GM23338 (cell line): Measurements from ENCODE around the gene PRR14L. TPM values are rescaled to one million over a fixed set of nuclear protein-coding genes. Genes with fewer than 3 reads are reported as not detected.
"Not testable (repeated sequence)": the region's sequence is repeated elsewhere in the genome, so short reads cannot be mapped to it uniquely, and the experiment has no call there.

Source experiments
- ATAC-seq: fragments of 200-7000 bp; cut with Tn5 transposase; 3 replicates; pipeline ENCODE4 v1.9.1; 2020
- DNase-seq: peaks from one replicate; pipeline ENCODE4 v3.0.0-alpha.2; 2015; ENCODE audit warnings: low spot score
- H2AFZ ChIP-seq: fragments of 200-600 bp; sonication (generic); 2 replicates; pipeline ENCODE4 v1.8.0; 2016; ENCODE audit warnings: antibody characterized with exemption, mild to moderate bottlenecking, moderate library complexity
- H3F3A ChIP-seq: fragments of 200-600 bp; sonication (generic); replicated peaks from 2 replicates; pipeline ENCODE4 v1.8.0; 2017; ENCODE audit warnings: antibody characterized with exemption, mixed run types, low read depth
- H3K27ac ChIP-seq: fragments of 200-600 bp; sonication (generic); 2 replicates; pipeline ENCODE4 v1.6.1; 2016; ENCODE audit warnings: low read depth
- H3K27me3 ChIP-seq: fragments of 200-600 bp; sonication (generic); 2 replicates; pipeline ENCODE4 v1.8.0; 2016; ENCODE audit warnings: mild to moderate bottlenecking, mixed run types, moderate library complexity; ENCODE audit not compliant: insufficient read depth
- H3K36me3 ChIP-seq: fragments of 200-600 bp; sonication (generic); 2 replicates; pipeline ENCODE4 v1.8.0; 2016; ENCODE audit warnings: mild to moderate bottlenecking; ENCODE audit not compliant: insufficient read depth
- H3K4me1 ChIP-seq: fragments of 200-600 bp; sonication (generic); 2 replicates; pipeline ENCODE4 v1.8.0; 2016; ENCODE audit warnings: mild to moderate bottlenecking, moderate library complexity; ENCODE audit not compliant: insufficient read depth
- H3K4me2 ChIP-seq: fragments of 200-600 bp; sonication (generic); 2 replicates; pipeline ENCODE4 v1.7.1; 2017; ENCODE audit warnings: mixed run types
- H3K4me3 ChIP-seq: fragments of 200-600 bp; sonication (generic); 2 replicates; pipeline ENCODE4 v1.6.1; 2016; ENCODE audit warnings: mixed run types
- H3K79me2 ChIP-seq: fragments of 200-600 bp; sonication (generic); replicated peaks from 2 replicates; pipeline ENCODE4 v1.8.0; 2017; ENCODE audit warnings: mild to moderate bottlenecking; ENCODE audit not compliant: insufficient read depth
- H3K9me2 ChIP-seq: fragments of 200-600 bp; sonication (generic); 2 replicates; pipeline ENCODE4 v1.8.0; 2017; ENCODE audit not compliant: insufficient read depth
- H4K20me1 ChIP-seq: fragments of 200-600 bp; sonication (generic); replicated peaks from 2 replicates; pipeline ENCODE4 v1.8.0; 2017; ENCODE audit warnings: mild to moderate bottlenecking; ENCODE audit not compliant: insufficient read depth
- H3K27ac Mint-ChIP-seq: 2 replicates; pipeline ENCODE4 v1.8.0; 2020; ENCODE audit warnings: inconsistent platforms, mild to moderate bottlenecking, moderate library complexity, mixed read lengths
- H3K27me3 Mint-ChIP-seq: 3 replicates; pipeline ENCODE4 v1.8.0; 2022; ENCODE audit warnings: low read depth, mild to moderate bottlenecking, moderate library complexity, mixed read lengths, inconsistent platforms; ENCODE audit not compliant: insufficient read depth, poor library complexity
- H3K36me3 Mint-ChIP-seq: 3 replicates; pipeline ENCODE4 v1.8.0; 2021; ENCODE audit warnings: low read depth, mild to moderate bottlenecking, inconsistent platforms, moderate library complexity, mixed read lengths
- H3K4me1 Mint-ChIP-seq: 3 replicates; pipeline ENCODE4 v1.8.0; 2020; ENCODE audit warnings: mild to moderate bottlenecking, inconsistent platforms, mixed read lengths
- H3K4me3 Mint-ChIP-seq: 3 replicates; pipeline ENCODE4 v1.8.0; 2021; ENCODE audit warnings: moderate library complexity, mild to moderate bottlenecking, inconsistent platforms, mixed read lengths
- H3K9me3 Mint-ChIP-seq: 3 replicates; pipeline ENCODE4 v1.8.0; 2020; ENCODE audit warnings: moderate library complexity, mild to moderate bottlenecking, inconsistent platforms, mixed read lengths
- CREB1 ChIP-seq: fragments of 250-450 bp; sonication (Bioruptor Pico); IDR thresholded peaks from 2 replicates; pipeline ENCODE4 v1.5.0; 2020; ENCODE audit warnings: low read depth, mild to moderate bottlenecking, moderate library complexity
- EZH2 ChIP-seq: fragments of 200-600 bp; sonication (generic); IDR thresholded peaks from one replicate; pipeline ENCODE4 v1.8.0; 2017; ENCODE audit warnings: antibody characterized with exemption, mild to moderate bottlenecking, low read depth; ENCODE audit not compliant: unreplicated experiment
- NANOG ChIP-seq: IDR thresholded peaks from 2 replicates; pipeline ENCODE4 v1.6.1; 2016; ENCODE audit warnings: antibody characterized with exemption, borderline replicate concordance
- POLR2AphosphoS5 ChIP-seq: IDR thresholded peaks from 2 replicates; pipeline ENCODE4 v1.6.1; 2016; ENCODE audit warnings: antibody characterized with exemption, low read depth
- STAT1 ChIP-seq: IDR thresholded peaks from one replicate; pipeline ENCODE4 v1.6.1; 2016; ENCODE audit warnings: antibody characterized with exemption; ENCODE audit not compliant: unreplicated experiment
- ZNF114 ChIP-seq: fragments of 250-450 bp; sonication (Bioruptor Pico); IDR thresholded peaks from 2 replicates; pipeline ENCODE4 v1.5.0; 2020; ENCODE audit warnings: mild to moderate bottlenecking, moderate library complexity
- ZNF331 ChIP-seq: fragments of 250-450 bp; sonication (Bioruptor Pico); IDR thresholded peaks from 2 replicates; pipeline ENCODE4 v1.5.0; 2020; ENCODE audit warnings: low read depth, mild to moderate bottlenecking, moderate library complexity
- polyA plus RNA-seq: library from polyadenylated mRNA; unstranded; fragments of >200 nt; fragmentation: Nextera tagmentation; extraction: Ambion mirVana; gene quantifications from 2 replicates; pipeline ENCODE4 v1.2.1, GENCODE V29; 2016
- total RNA-seq: library from RNA; depleted of rRNA; stranded (reverse); fragments of >200 nt; shearing (Covaris generic); gene quantifications from 2 replicates; pipeline ENCODE4 v1.2.3, GENCODE V29; 2014
- TF ChIP-seq, protein P1 (sequence below): IDR thresholded peaks from 2 replicates; pipeline ENCODE4 v1.6.1; 2016; ENCODE audit warnings: antibody characterized with exemption

Gene PRR14L
- total and polyA plus RNA-seq, 2 experiments from 2014 or later, result 46.3 to 54.0 TPM

DNA sequence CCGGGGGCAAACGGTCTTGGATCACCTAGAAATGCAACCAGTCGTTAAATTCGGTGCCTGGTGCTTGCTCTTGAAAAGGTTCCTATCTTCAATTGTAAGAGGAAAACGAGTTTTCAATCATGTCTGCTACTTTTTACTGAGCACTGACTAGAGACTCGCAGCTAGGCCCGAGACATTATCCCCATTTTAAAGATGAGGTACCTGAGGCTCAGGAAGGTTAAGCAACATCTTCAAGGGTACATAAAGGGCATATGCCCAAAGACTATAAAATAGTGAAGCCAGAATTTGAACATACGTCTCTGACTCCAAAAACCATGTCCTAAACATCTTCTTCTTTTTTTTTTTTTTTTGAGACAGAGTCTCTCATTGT is 87.3 kb downstream of the PRR14L start:
- Histone ChIP-seq H3F3A (no peaks in the 10 kb centered on the region), H4K20me1 (peaks cover 4% of the 10 kb centered on the region; the same call in 1 of the 2 replicates), H3K4me3 (peak overlapping the region; percentile 98), H3K79me2 (peaks cover 44% of the 10 kb centered on the region), H3K27ac (peak overlapping the region; percentile 46), H2AFZ (peak overlapping the region; percentile 4; the same call in 1 of the 2 replicates), H3K27me3 (no peaks in the 10 kb centered on the region), H3K4me2 (peak overlapping the region; percentile 89), H3K9me2 (no peaks in the 10 kb centered on the region), H3K4me1 (peaks cover 8% of the 10 kb centered on the region; the same call in 1 of the 2 replicates), H3K36me3 (no peaks in the 10 kb centered on the region)
- no peaks in the 10 kb centered on the region for H3K36me3 Mint-ChIP-seq
- no peak for TF ChIP-seq STAT1
- no peak for TF ChIP-seq NANOG
- peak overlapping the region; percentile 98 for H3K4me3 Mint-ChIP-seq
- H3K27ac Mint-ChIP-seq, result peak overlapping the region; percentile 98
- peaks cover 15% of the 10 kb centered on the region for H3K27me3 Mint-ChIP-seq
- ATAC-seq, result no peak
- no peaks in the 10 kb centered on the region; the same call in 2 of the 3 replicates for H3K9me3 Mint-ChIP-seq
- H3K4me1 Mint-ChIP-seq, result peaks cover 10% of the 10 kb centered on the region; the same call in 2 of the 3 replicates
- no peak for DNase-seq

DNA sequence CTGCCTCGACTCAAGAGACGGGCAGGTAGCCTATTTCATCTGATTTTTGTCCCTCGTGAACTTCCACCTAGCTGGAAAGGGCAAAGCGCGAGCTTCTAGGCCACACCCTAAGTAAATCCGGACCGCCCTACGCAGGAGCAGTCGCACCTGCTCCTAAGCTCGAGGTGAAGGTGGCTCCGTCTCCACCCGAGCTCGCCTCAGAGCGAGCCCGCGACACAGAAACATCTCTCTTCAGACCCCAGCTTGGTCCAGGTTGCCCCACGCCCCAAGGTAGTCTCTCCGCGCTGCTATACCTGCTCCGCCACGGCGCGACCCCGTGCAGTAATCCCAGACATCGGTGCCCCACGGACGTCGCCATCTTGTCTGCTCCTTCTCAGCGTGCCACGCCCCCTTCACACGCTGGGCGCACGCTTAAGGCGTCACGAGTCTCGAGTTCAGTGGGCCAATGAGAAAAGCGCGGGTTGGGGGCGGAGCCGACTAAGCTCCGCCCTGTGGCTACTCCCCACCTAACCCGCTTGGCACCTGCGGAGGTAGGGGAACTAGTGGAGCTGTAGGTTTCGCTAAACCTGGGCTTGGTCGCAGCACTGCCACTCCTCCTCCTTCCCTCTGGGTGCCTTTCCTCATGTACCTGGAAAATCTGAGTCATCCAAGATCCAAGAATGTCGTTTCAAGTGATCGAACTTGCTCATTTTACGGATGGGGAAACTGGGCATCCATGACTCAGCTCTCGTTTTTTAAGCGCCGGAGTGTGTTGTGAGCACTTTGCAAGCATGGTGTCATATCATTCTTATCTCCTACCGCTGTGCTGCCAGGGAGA is 87.9 kb downstream of the PRR14L start, which contains the start of gene PISD:
TSS of gene PISD (minus strand) at position 365 of the 817 bp plus-strand sequence. CDS start at position 358, 7 bp downstream.
- peak within 1 kb of the TSS; percentile 98 for H3K4me3 Mint-ChIP-seq
- Histone ChIP-seq H3K27ac (peak within 1 kb of the TSS; percentile 53), H3K9me2 (no peaks in the 10 kb centered on the region), H3K79me2 (peaks cover 50% of the 10 kb centered on the region), H2AFZ (peak within 1 kb of the TSS; percentile 72; the same call in 1 of the 2 replicates), H3K4me2 (peak within 1 kb of the TSS; percentile 89), H3K36me3 (no peaks in the 10 kb centered on the region), H3F3A (no peaks in the 10 kb centered on the region), H3K4me1 (peaks cover 8% of the 10 kb centered on the region; the same call in 1 of the 2 replicates), H4K20me1 (peaks cover 4% of the 10 kb centered on the region; the same call in 1 of the 2 replicates), H3K27me3 (no peaks in the 10 kb centered on the region), H3K4me3 (peak within 1 kb of the TSS; percentile 98)
- DNase-seq (peak; percentile 98), ATAC-seq (peak; percentile 94)
- H3K27me3 Mint-ChIP-seq, result peaks cover 15% of the 10 kb centered on the region
- H3K4me1 Mint-ChIP-seq, result peaks cover 10% of the 10 kb centered on the region; the same call in 2 of the 3 replicates
- TF ChIP-seq POLR2AphosphoS5 (peak; percentile 93), CREB1 (CRISPR knock-in tag) (peak; percentile 97), EZH2 (no peak), ZNF114 (no peak), ZNF331 (CRISPR knock-in tag) (no peak)
- TF ChIP-seq, protein P1, sequence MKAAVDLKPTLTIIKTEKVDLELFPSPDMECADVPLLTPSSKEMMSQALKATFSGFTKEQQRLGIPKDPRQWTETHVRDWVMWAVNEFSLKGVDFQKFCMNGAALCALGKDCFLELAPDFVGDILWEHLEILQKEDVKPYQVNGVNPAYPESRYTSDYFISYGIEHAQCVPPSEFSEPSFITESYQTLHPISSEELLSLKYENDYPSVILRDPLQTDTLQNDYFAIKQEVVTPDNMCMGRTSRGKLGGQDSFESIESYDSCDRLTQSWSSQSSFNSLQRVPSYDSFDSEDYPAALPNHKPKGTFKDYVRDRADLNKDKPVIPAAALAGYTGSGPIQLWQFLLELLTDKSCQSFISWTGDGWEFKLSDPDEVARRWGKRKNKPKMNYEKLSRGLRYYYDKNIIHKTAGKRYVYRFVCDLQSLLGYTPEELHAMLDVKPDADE, result peak; percentile 63; the same call in 1 of the 2 replicates
- H3K27ac Mint-ChIP-seq, result peak within 1 kb of the TSS; percentile 98
- H3K36me3 Mint-ChIP-seq, result no peaks in the 10 kb centered on the region
- H3K9me3 Mint-ChIP-seq, result no peaks in the 10 kb centered on the region; the same call in 2 of the 3 replicates

DNA sequence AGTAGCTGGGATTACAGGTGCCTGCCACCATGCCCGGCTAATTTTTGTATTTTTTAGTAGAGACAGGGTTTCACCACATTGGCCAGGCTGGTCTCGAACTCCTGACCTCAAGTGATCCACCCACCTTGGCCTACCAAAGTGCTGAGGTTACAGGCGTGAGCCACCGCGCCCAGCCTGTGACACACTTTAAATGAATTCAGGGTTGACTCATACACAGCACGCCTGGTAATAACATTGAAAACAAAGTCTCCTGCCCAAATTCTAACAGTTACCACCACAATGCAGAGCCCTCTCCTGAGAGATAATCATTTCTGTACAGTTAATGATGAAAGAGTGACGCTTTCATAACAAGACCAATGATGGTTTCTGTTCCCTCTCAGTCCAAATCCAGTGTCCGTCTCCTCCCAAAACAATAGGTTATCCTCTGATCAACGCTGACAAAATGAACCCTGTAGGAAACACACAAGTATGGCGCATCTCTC is 89.0 kb downstream of the PRR14L start:
- Mint-ChIP-seq H3K4me1 (peaks cover 10% of the 10 kb centered on the region; the same call in 2 of the 3 replicates), H3K27me3 (peaks cover 15% of the 10 kb centered on the region), H3K4me3 (peak overlapping the region; percentile 98)
- H3K4me1 ChIP-seq, H2AFZ ChIP-seq, H3K27ac ChIP-seq, H3K36me3 Mint-ChIP-seq, H3K9me2 ChIP-seq, H3F3A ChIP-seq, ATAC-seq, DNase-seq, H3K27me3 ChIP-seq, H3K36me3 ChIP-seq, H3K9me3 Mint-ChIP-seq, H4K20me1 ChIP-seq, H3K27ac Mint-ChIP-seq: not testable (repeated sequence)
- peaks cover 61% of the 10 kb centered on the region for H3K79me2 ChIP-seq
- H3K4me2 ChIP-seq, result peak overlapping the region; percentile 89
- H3K4me3 ChIP-seq, result peak overlapping the region; percentile 98
